Cardiac muscle cell (in vitro differentiated cells and primary cell): ENCODE measurements around the gene RBM20. TPM values are rescaled to one million over a fixed set of nuclear protein-coding genes. Genes with fewer than 3 reads are reported as not detected.
"Not testable (repeated sequence)": the region's sequence is repeated elsewhere in the genome, so short reads cannot be mapped to it uniquely, and the experiment has no call there.

Source experiments
- DNase-seq, 2 donors: peaks; one replicate each; pipeline versions ENCODE4 v3.0.0 to v3.0.0-alpha.2; 2010 to 2017; ENCODE audit warnings: low read depth in 1 of 2, low spot score in 1 of 2
- H3K27ac ChIP-seq: fragments of 200-600 bp; sonication (generic); 2 replicates; pipeline ENCODE4 v1.5.1; 2016
- H3K27me3 ChIP-seq: fragments of 200-600 bp; sonication (generic); 2 replicates; pipeline ENCODE4 v1.6.0; 2016; ENCODE audit warnings: control low read depth
- H3K36me3 ChIP-seq: fragments of 200-600 bp; sonication (generic); 2 replicates; pipeline ENCODE4 v1.5.1; 2016; ENCODE audit warnings: control low read depth
- H3K4me1 ChIP-seq: fragments of 200-600 bp; sonication (generic); 2 replicates; pipeline ENCODE4 v1.8.1; 2017; ENCODE audit warnings: low read depth, mild to moderate bottlenecking, mixed run types
- H3K4me3 ChIP-seq: fragments of 200-600 bp; sonication (generic); 2 replicates; pipeline ENCODE4 v1.5.1; 2016; ENCODE audit warnings: mild to moderate bottlenecking
- H3K9me3 ChIP-seq: fragments of 200-600 bp; sonication (generic); 2 replicates; pipeline ENCODE4 v1.5.1; 2017; ENCODE audit warnings: low read depth, mild to moderate bottlenecking, control low read depth
- polyA plus RNA-seq: library from polyadenylated mRNA; unstranded; fragments of >200 nt; fragmentation: Nextera tagmentation; extraction: Ambion mirVana; gene quantifications from 2 replicates; pipeline ENCODE4 v1.2.1, GENCODE V29; 2016
- total RNA-seq: library from RNA; depleted of rRNA; stranded (reverse); fragments of >200 nt; gene quantifications from 2 replicates; pipeline ENCODE4 v1.2.3, GENCODE V29; 2016
- TF ChIP-seq, protein P1 (sequence below): IDR thresholded peaks from 2 replicates; pipeline ENCODE4 v1.5.1; 2012; ENCODE audit warnings: low read depth, mild to moderate bottlenecking, low read length

The RBM20 gene
- total and polyA plus RNA-seq, 2 experiments from 2014 or later: 19.2 to 28.5 TPM

DNA sequence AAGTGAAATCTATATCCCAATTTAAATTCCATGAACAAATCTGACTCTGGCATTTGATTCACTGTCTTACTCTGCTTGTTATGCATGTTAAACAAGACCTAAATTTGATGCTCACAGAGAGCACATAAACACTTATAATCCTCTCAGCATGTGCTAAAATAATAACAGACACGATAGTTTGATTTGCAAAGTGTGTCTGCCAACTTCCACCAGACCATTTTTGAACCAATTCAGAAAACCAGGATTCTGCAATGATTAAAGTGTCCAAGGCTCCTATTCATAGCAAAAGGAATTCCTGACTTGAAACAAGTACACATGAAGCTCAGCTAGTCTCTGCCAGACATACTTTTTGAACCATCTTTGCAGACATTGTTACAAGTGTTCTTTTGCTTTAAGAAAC, 11.2 kb downstream of the RBM20 start:
- no peaks in the 10 kb centered on the region for H3K27me3 ChIP-seq
- no peak overlapping the region for H3K4me3 ChIP-seq
- H3K9me3 ChIP-seq: no peaks in the 10 kb centered on the region
- no peak overlapping the region for H3K27ac ChIP-seq
- no peak for DNase-seq
- no peaks in the 10 kb centered on the region for H3K36me3 ChIP-seq
- TF ChIP-seq, protein P1, sequence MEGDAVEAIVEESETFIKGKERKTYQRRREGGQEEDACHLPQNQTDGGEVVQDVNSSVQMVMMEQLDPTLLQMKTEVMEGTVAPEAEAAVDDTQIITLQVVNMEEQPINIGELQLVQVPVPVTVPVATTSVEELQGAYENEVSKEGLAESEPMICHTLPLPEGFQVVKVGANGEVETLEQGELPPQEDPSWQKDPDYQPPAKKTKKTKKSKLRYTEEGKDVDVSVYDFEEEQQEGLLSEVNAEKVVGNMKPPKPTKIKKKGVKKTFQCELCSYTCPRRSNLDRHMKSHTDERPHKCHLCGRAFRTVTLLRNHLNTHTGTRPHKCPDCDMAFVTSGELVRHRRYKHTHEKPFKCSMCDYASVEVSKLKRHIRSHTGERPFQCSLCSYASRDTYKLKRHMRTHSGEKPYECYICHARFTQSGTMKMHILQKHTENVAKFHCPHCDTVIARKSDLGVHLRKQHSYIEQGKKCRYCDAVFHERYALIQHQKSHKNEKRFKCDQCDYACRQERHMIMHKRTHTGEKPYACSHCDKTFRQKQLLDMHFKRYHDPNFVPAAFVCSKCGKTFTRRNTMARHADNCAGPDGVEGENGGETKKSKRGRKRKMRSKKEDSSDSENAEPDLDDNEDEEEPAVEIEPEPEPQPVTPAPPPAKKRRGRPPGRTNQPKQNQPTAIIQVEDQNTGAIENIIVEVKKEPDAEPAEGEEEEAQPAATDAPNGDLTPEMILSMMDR: no peak
- peaks cover 13% of the 10 kb centered on the region for H3K4me1 ChIP-seq

DNA sequence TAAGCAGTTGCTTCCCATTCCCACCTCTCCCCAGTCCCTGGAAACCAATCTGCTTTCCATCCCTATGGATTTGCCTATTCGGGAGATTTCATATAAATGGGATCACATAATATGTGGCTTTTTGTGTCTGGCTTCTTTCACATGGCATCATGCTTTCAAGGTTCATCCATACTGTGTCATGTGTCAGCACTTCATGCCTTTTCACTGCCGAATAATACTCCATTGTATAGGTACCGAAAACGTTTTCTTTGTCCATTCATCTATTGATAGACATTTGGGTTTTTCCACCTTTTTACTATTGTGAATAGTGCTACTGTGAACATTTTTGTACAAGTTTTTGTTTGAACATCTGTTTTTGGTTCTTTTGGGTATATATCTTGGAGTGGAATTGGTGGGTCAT, 12.5 kb downstream of the RBM20 start:
- no peaks in the 10 kb centered on the region for H3K27me3 ChIP-seq
- no peaks in the 10 kb centered on the region for H3K4me1 ChIP-seq
- no peak overlapping the region for H3K27ac ChIP-seq
- no peaks in the 10 kb centered on the region for H3K9me3 ChIP-seq
- H3K4me3 ChIP-seq: no peak overlapping the region
- DNase-seq: no peak
- no peaks in the 10 kb centered on the region for H3K36me3 ChIP-seq
- TF ChIP-seq, protein P1: no peak

DNA sequence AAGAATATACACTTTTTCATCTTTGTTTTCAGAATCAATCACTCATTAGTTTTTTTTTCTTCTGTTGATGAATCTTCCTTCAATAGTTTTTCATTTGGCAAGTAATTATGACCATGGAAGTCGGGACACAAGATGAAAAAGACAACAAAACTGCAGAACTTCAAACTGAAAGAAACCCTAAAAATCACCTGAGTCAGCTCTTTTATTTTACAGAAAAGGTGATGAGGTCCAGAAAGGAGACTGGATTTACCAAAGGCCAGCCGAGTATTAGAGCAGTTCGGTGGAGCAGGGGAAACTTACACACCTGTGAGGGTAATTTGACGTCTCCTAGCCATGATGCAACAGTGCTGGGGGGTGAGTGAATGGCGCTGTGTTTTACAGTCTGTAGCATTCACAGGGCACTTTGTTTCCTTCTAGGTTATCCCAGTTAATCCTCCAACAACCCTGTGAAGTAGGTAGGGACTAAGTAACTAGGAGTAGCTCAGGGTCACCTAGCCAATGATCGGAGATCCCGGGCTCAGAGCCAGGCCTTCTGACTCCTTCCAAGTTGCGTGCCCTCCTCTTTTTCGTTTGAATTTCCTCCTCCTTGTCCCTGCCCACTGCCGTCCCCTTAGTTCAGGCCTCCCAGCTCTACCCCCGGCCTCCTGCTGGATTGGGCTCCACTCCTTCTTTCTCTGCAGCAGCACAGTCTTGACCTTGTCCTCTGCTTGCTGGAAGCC, 14.0 kb downstream of the RBM20 start:
- no peak overlapping the region for H3K4me3 ChIP-seq
- H3K27ac ChIP-seq: no peak overlapping the region
- no peak for DNase-seq
- TF ChIP-seq, protein P1: no peak
- no peaks in the 10 kb centered on the region for H3K36me3 ChIP-seq
- no peaks in the 10 kb centered on the region for H3K27me3 ChIP-seq
- H3K4me1 ChIP-seq: no peaks in the 10 kb centered on the region
- no peaks in the 10 kb centered on the region for H3K9me3 ChIP-seq

DNA sequence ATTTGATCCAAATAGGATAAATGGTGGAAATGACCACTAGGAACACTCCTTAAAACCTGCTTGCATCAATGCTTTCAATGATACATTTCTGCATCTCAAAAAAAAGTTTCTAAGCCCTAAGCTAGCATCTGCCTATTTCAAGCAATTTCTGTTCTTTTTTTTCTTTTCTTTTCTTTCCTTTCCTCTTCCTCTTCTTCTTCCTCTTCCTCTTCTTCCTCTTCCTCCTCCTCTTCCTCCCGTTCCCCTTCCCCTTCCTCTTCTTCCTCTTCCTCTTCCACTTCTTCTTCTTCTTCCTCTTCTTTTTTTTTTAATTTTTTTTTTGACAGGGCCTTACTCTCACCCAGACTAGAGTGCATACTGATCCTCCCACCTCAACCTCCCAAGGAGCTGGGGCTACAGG, 15.4 kb downstream of the RBM20 start:
- Histone ChIP-seq H3K9me3 (no peaks in the 10 kb centered on the region), H3K36me3 (no peaks in the 10 kb centered on the region)

DNA sequence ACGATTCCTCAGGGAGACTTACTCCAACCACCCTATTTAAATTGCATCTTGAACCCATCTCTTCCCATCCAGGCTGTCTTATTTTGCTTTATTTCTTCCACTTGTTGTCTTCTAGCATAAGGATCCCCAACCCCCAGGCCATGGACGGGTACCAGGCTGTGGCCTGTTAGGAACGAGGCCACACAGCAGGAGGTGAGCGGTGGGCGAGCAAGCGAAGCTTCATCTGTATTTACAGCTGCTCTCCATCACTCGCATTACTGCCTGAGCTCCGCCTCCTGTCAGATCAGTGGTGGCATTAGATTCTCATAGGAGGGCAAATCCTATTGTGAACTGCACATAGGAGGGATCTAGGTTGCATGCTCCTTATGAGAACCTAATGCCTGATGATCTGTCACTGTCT, 16.2 kb downstream of the RBM20 start:
- H3K27me3 ChIP-seq, H3K27ac ChIP-seq, DNase-seq, H3K4me3 ChIP-seq, H3K4me1 ChIP-seq, H3K9me3 ChIP-seq, H3K36me3 ChIP-seq: not testable (repeated sequence)

More for the DNA sequence above, 15.4 kb downstream of the RBM20 start:
- H3K4me1 ChIP-seq: no peaks in the 10 kb centered on the region
- no peak for DNase-seq
- H3K27ac ChIP-seq: no peak overlapping the region
- no peaks in the 10 kb centered on the region for H3K27me3 ChIP-seq
- H3K4me3 ChIP-seq: no peak overlapping the region
- TF ChIP-seq, protein P1: no peak

DNA sequence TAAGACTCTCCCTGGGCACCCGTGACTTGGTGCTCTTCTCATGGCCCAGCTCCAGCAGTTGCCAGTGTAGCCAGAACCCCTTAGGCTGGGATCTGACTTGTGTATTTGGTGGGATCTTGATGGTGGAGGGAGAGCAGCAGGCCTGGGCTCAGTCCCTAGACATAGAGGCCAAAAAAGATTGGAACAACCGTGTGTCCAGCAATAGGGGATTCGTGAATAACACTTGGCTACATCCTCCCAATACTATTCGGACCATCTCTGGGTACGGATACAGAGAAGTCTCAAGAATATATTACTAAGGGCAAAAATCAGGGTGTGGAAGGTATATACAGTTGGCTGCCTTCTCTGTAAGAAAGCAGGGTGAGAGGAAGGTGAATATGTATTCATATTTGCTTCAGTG, 17.2 kb downstream of the RBM20 start:
- H3K36me3 ChIP-seq: no peaks in the 10 kb centered on the region
- no peak overlapping the region for H3K27ac ChIP-seq
- TF ChIP-seq, protein P1: no peak
- H3K27me3 ChIP-seq: no peaks in the 10 kb centered on the region
- no peak for DNase-seq
- no peaks in the 10 kb centered on the region for H3K9me3 ChIP-seq
- H3K4me3 ChIP-seq: no peak overlapping the region
- no peaks in the 10 kb centered on the region for H3K4me1 ChIP-seq
